Endothelial cell of umbilical vein (primary cell): ENCODE measurements around the gene ARID3B. TPM values are rescaled to one million over a fixed set of nuclear protein-coding genes. Genes with fewer than 3 reads are reported as not detected.

Experiments
- BruUV-seq: library from RNA; stranded (reverse); fragments of 400-500 nt; replicated peaks from 2 replicates; lab custom pipeline; 2021; lab: Mats Ljungman, UMichigan
- CTCF ChIA-PET: fragments of 300-600, 350-600 bp; sonication (Branson Sonifier 250); formaldehyde crosslinking; loops from one replicate; lab custom pipeline; 2021; ENCODE audit warnings: antibody characterized with exemption, inconsistent platforms; lab: Charles Lee
- POLR2A ChIA-PET: fragments of 300-600, 350-600 bp; sonication (Branson Sonifier 250); formaldehyde crosslinking; loops from one replicate; lab custom pipeline; 2021; ENCODE audit warnings: antibody characterized with exemption, inconsistent platforms; lab: Charles Lee
- DNase-seq: peaks from one replicate; pipeline ENCODE4 v3.0.0-alpha.2; 2011; ENCODE audit warnings: low read depth, low spot score
- FAIRE-seq: peaks from 2 replicates; lab custom pipeline; 2011; peaks lifted over from hg19 to GRCh38; lab: Jason Lieb, UNC
- H2AFZ ChIP-seq: 2 replicates; pipeline ENCODE4 v1.6.0; 2012; ENCODE audit warnings: low read depth, low read length, control low read depth, inconsistent platforms
- H3K27ac ChIP-seq: 2 replicates; pipeline ENCODE4 v1.5.1; 2011; ENCODE audit warnings: low read depth, mild to moderate bottlenecking, control low read depth, low read length, moderate library complexity; ENCODE audit not compliant: insufficient read depth
- H3K27me3 ChIP-seq, 2 experiments: 2 replicates each; pipeline versions ENCODE4 v1.6.0 to v1.6.1; 2011; ENCODE audit warnings: low read length in 2 of 2, mixed read lengths in 1 of 2; ENCODE audit not compliant: control insufficient read depth in 2 of 2, insufficient read depth in 2 of 2
- H3K36me3 ChIP-seq, 2 experiments: 2 replicates in 1 of 2; 3 replicates in 1 of 2; pipeline ENCODE4 v1.5.1; 2011; ENCODE audit warnings: low read length in 2 of 2, mild to moderate bottlenecking in 1 of 2, moderate library complexity in 1 of 2; ENCODE audit not compliant: control insufficient read depth in 2 of 2, insufficient read depth in 2 of 2; ENCODE audit errors: extremely low read depth in 1 of 2
- H3K4me1 ChIP-seq: 3 replicates; pipeline ENCODE4 v1.5.1; 2011; ENCODE audit warnings: mild to moderate bottlenecking, low read length; ENCODE audit not compliant: control insufficient read depth, insufficient read depth; ENCODE audit errors: extremely low read depth
- H3K4me2 ChIP-seq: 2 replicates; pipeline ENCODE4 v1.6.1; 2011; ENCODE audit warnings: low read length, control low read depth, mixed read lengths; ENCODE audit not compliant: insufficient read depth
- H3K4me3 ChIP-seq, 3 experiments: fragments of 200-600 bp in 1 of 3; sonication (generic), shearing (Covaris generic) in 1 of 3; replicated peaks in 1 of 3; 2 replicates each; pipeline ENCODE4 v1.5.1; 2011 to 2016; ENCODE audit warnings: control low read depth in 3 of 3, low read length in 3 of 3, mild to moderate bottlenecking in 2 of 3, inconsistent platforms in 1 of 3, low read depth in 1 of 3, moderate library complexity in 1 of 3; ENCODE audit not compliant: insufficient read depth in 1 of 3
- H3K79me2 ChIP-seq: 2 replicates; pipeline ENCODE4 v1.6.0; 2012; ENCODE audit warnings: low read length, inconsistent platforms; ENCODE audit not compliant: control insufficient read depth, insufficient read depth
- H3K9ac ChIP-seq: replicated peaks from 2 replicates; pipeline ENCODE3; 2011; ENCODE audit warnings: low read length, control low read depth; ENCODE audit not compliant: insufficient read depth; ENCODE audit errors: extremely low read depth
- H3K9me1 ChIP-seq: replicated peaks from 3 replicates; pipeline ENCODE4 v1.6.0; 2011; ENCODE audit warnings: mild to moderate bottlenecking, low read length; ENCODE audit not compliant: control insufficient read depth, insufficient read depth; ENCODE audit errors: extremely low read depth
- H3K9me3 ChIP-seq: replicated peaks from 2 replicates; pipeline ENCODE4 v1.5.1; 2012; ENCODE audit warnings: low read length, inconsistent platforms; ENCODE audit not compliant: control insufficient read depth, insufficient read depth
- H4K20me1 ChIP-seq: replicated peaks from 2 replicates; pipeline ENCODE3; 2011; ENCODE audit warnings: mild to moderate bottlenecking, low read length; ENCODE audit not compliant: control insufficient read depth, insufficient read depth; ENCODE audit errors: extremely low read depth
- CTCF ChIP-seq, 2 donors: IDR thresholded peaks; 1 replicate in 1 of 2; 2 replicates in 1 of 2; pipeline ENCODE4 v1.5.1; 2011; ENCODE audit warnings: low read length in 2 of 2, mild to moderate bottlenecking in 2 of 2, moderate library complexity in 2 of 2, control low read depth in 1 of 2, inconsistent platforms in 1 of 2, low read depth in 1 of 2; ENCODE audit not compliant: insufficient read depth in 1 of 2; ENCODE audit errors: extremely low read depth in 1 of 2
- EZH2 ChIP-seq: IDR thresholded peaks from 2 replicates; pipeline ENCODE4 v1.6.1; 2012; ENCODE audit warnings: borderline replicate concordance, low read depth, mild to moderate bottlenecking, moderate library complexity, low read length, inconsistent platforms; ENCODE audit not compliant: severe bottlenecking
- FOS ChIP-seq: IDR thresholded peaks from 2 replicates; pipeline ENCODE4 v1.6.1; 2011; ENCODE audit warnings: mild to moderate bottlenecking, low read length, moderate library complexity, borderline replicate concordance; ENCODE audit not compliant: insufficient read depth
- GATA2 ChIP-seq: IDR thresholded peaks from 2 replicates; pipeline ENCODE4 v1.7.0; 2011; ENCODE audit warnings: low read depth, mild to moderate bottlenecking, moderate library complexity, mixed read lengths, low read length; ENCODE audit not compliant: insufficient read length, insufficient read depth
- JUN ChIP-seq: IDR thresholded peaks from 2 replicates; pipeline ENCODE4 v1.6.1; 2011; ENCODE audit warnings: borderline replicate concordance, low read depth; ENCODE audit not compliant: insufficient read length, insufficient read depth
- MAX ChIP-seq: IDR thresholded peaks from 2 replicates; pipeline ENCODE4 v1.6.1; 2011; ENCODE audit not compliant: insufficient read depth, insufficient read length
- MYC ChIP-seq: IDR thresholded peaks from one replicate; pipeline ENCODE4 v1.6.1; 2011; ENCODE audit warnings: mild to moderate bottlenecking, low read depth, low read length
- POLR2A ChIP-seq: IDR thresholded peaks from 2 replicates; pipeline ENCODE4 v1.6.1; 2012; ENCODE audit warnings: low read depth, mild to moderate bottlenecking, control low read depth, low read length
- POLR2AphosphoS5 ChIP-seq: IDR thresholded peaks from 2 replicates; pipeline ENCODE4 v1.6.1; 2012; ENCODE audit warnings: low read depth, mild to moderate bottlenecking, control low read depth, low read length, moderate library complexity; ENCODE audit not compliant: insufficient read depth
- dilution Hi-C: fragments of 300-500 bp; cut with MboI; formaldehyde crosslinking; loops from one replicate; pipeline ENCODE4 v1.15.0; 2019; ENCODE audit warnings: low sequenced_read_pairs; ENCODE audit not compliant: extremely low pct_ligation_motif_present
- intact Hi-C: fragments of 100-400 bp; cut with micrococcal nuclease; formaldehyde crosslinking; loops from one replicate; pipeline ENCODE4 v1.10.0; 2022
- polyA plus RNA-seq, 4 experiments: library from polyadenylated mRNA; depleted of rRNA in 3 of 4; stranded (reverse) in 3 of 4; unstranded in 1 of 4; fragments of >200 nt; gene quantifications; 2 replicates each; pipeline versions ENCODE4 v1.2.1 to v1.2.3, GENCODE V29; 2011 to 2012; ENCODE audit warnings: missing spikeins in 1 of 4
- total RNA-seq: library from RNA; stranded (reverse); gene quantifications from 2 replicates; pipeline ENCODE4 v1.2.3, GENCODE V29; 2021

The ARID3B gene
- total and polyA plus RNA-seq, 2 donors (not counting 3 experiments of a cell fraction or from before 2014, with no cell fraction given), result 6.2 to 10.0 TPM

- POLR2A ChIA-PET, result interaction anchor here (1.1 kb wide), 1 partner anchor 12 kb away, joined by 3 read pairs; no protein-coding TSS in a partner anchor
Measured at GRCh38 chr15:74609938-74610301, 68.9 kb downstream of the ARID3B start.

More at GRCh38 chr15:74609938-74610301, 68.9 kb downstream of the ARID3B start:
- Histone ChIP-seq H3K4me3 (no peak overlapping the region), H2AFZ (no peak overlapping the region), H3K4me2 (no peak overlapping the region), H3K27ac (no peak overlapping the region), H3K9me3 (no peaks in the 10 kb centered on the region), H4K20me1 (no peaks in the 10 kb centered on the region), H3K9ac (no peak overlapping the region), H3K4me1 (no peaks in the 10 kb centered on the region), H3K27me3 (no peaks in the 10 kb centered on the region), H3K36me3 (no peaks in the 10 kb centered on the region), H3K79me2 (no peaks in the 10 kb centered on the region), H3K9me1 (no peaks in the 10 kb centered on the region)
- DNase-seq, result no peak
- TF ChIP-seq POLR2AphosphoS5, result no peak
- TF ChIP-seq POLR2A, result no peak
- TF ChIP-seq MYC, result no peak
- no peak for TF ChIP-seq FOS
- no peak for TF ChIP-seq GATA2
- no peak for TF ChIP-seq MAX
- TF ChIP-seq JUN, result no peak
- TF ChIP-seq CTCF (IDR thresholded peaks at IDR 0.05; ENCODE audit: extremely low read depth in 1 of 2, insufficient read depth in 1 of 2, low read depth in 1 of 2, low read length in 2 of 2), result no peak
- TF ChIP-seq EZH2, result no peak
- dilution Hi-C loops (no loop called here), intact Hi-C loops (no loop called here)
- BruUV-seq, result no TSS peak
- no peak for FAIRE-seq
- CTCF ChIA-PET, result interaction anchor here (0.6 to 1.4 kb wide), 3 partner anchors 11 to 20 kb away, joined by 3 to 6 read pairs (median 5); no protein-coding TSS in a partner anchor
